SK-N-SH (cell line): Measurements from ENCODE around the gene FRMPD4. TPM values are rescaled to one million over a fixed set of nuclear protein-coding genes. Genes with fewer than 3 reads are reported as not detected.

ENCODE experiments used
- CTCF ChIA-PET: fragments of 300-600, 350-600 bp; formaldehyde crosslinking; extraction: SDS; loops from one replicate; lab custom pipeline; 2021; lab: Yijun Ruan, JAX
- POLR2A ChIA-PET: fragments of 350-600 bp; sonication (Branson Sonifier 250); formaldehyde crosslinking; extraction: SDS; loops from one replicate; lab custom pipeline; 2020; ENCODE audit warnings: antibody characterized with exemption, inconsistent platforms; lab: Yijun Ruan, JAX
- DNase-seq: peaks from one replicate; pipeline ENCODE4 v3.0.0; 2012
- H2AFZ ChIP-seq: fragments of 200-600 bp; sonication (generic); 2 replicates; pipeline ENCODE4 v1.8.1; 2016; ENCODE audit warnings: antibody characterized with exemption, mild to moderate bottlenecking, low read depth
- H3F3A ChIP-seq: fragments of 200-600 bp; sonication (generic); replicated peaks from 2 replicates; pipeline ENCODE3; 2016; ENCODE audit warnings: antibody characterized with exemption, mild to moderate bottlenecking; ENCODE audit not compliant: insufficient read depth
- H3K27ac ChIP-seq, 2 experiments: fragments of 200-500 bp in 1 of 2; fragments of 200-600 bp in 1 of 2; sonication (Bioruptor generic) in 1 of 2; sonication (generic), shearing (Covaris generic) in 1 of 2; 2 replicates each; pipeline versions ENCODE4 v1.5.1 to v1.6.1; 2014 to 2016; ENCODE audit warnings: low read depth in 2 of 2, inconsistent platforms in 1 of 2, low read length in 1 of 2, mild to moderate bottlenecking in 1 of 2, mixed read lengths in 1 of 2
- H3K27me3 ChIP-seq: fragments of 200-600 bp; sonication (generic), shearing (Covaris generic); 2 replicates; pipeline ENCODE4 v1.6.1; 2016; ENCODE audit warnings: mixed run types; ENCODE audit not compliant: insufficient read depth
- H3K36me3 ChIP-seq, 2 experiments: fragments of 200-500 bp in 1 of 2; fragments of 200-600 bp in 1 of 2; sonication (Bioruptor generic) in 1 of 2; sonication (generic) in 1 of 2; replicated peaks in 1 of 2; 2 replicates each; pipeline versions ENCODE3 to v1.5.1; 2014 to 2016; ENCODE audit warnings: low read length in 1 of 2, mild to moderate bottlenecking in 1 of 2; ENCODE audit not compliant: insufficient read depth in 2 of 2, control insufficient read depth in 1 of 2
- H3K4me1 ChIP-seq, 2 experiments: fragments of 200-500 bp in 1 of 2; fragments of 200-600 bp in 1 of 2; sonication (Bioruptor generic) in 1 of 2; sonication (generic), shearing (Covaris generic) in 1 of 2; 2 replicates each; pipeline versions ENCODE4 v1.5.1 to v1.6.1; 2014 to 2016; ENCODE audit warnings: low read depth in 1 of 2, low read length in 1 of 2, mixed run types in 1 of 2; ENCODE audit not compliant: insufficient read depth in 2 of 2, control insufficient read depth in 1 of 2
- H3K4me2 ChIP-seq: fragments of 200-600 bp; sonication (generic), shearing (Covaris generic); 2 replicates; pipeline ENCODE4 v1.6.1; 2017; ENCODE audit warnings: mixed run types
- H3K4me3 ChIP-seq, 2 experiments: fragments of 200-500 bp in 1 of 2; fragments of 200-600 bp in 1 of 2; sonication (Bioruptor generic) in 1 of 2; sonication (generic), shearing (Covaris generic) in 1 of 2; 2 replicates each; pipeline versions ENCODE4 v1.5.1 to v1.8.1; 2014 to 2016; ENCODE audit warnings: low read depth in 2 of 2, inconsistent platforms in 1 of 2, low read length in 1 of 2, mild to moderate bottlenecking in 1 of 2, mixed read lengths in 1 of 2, moderate library complexity in 1 of 2
- H3K79me2 ChIP-seq: fragments of 200-600 bp; sonication (generic); 2 replicates; pipeline ENCODE4 v1.8.1; 2017; ENCODE audit warnings: mild to moderate bottlenecking; ENCODE audit not compliant: insufficient read depth
- H3K9ac ChIP-seq: fragments of 200-600 bp; sonication (generic); 2 replicates; pipeline ENCODE4 v1.6.1; 2017; ENCODE audit warnings: mixed run types
- H3K9me2 ChIP-seq: fragments of 200-600 bp; sonication (generic); 2 replicates; pipeline ENCODE4 v1.6.1; 2017; ENCODE audit warnings: mixed run types
- H3K9me3 ChIP-seq: fragments of 200-600 bp; sonication (generic); 2 replicates; pipeline ENCODE4 v1.6.1; 2017; ENCODE audit warnings: mixed run types, mild to moderate bottlenecking, moderate library complexity
- H4K20me1 ChIP-seq: fragments of 200-600 bp; sonication (generic); 2 replicates; pipeline ENCODE4 v1.6.1; 2017; ENCODE audit warnings: mild to moderate bottlenecking, mixed run types; ENCODE audit not compliant: insufficient read depth
- ELF1 ChIP-seq: IDR thresholded peaks from 2 replicates; pipeline ENCODE4 v1.4.0; 2012
- EZH2phosphoT487 ChIP-seq: fragments of 200-600 bp; sonication (generic); IDR thresholded peaks from 2 replicates; pipeline ENCODE4 v1.6.1; 2017; ENCODE audit warnings: low read depth, mixed run types, mild to moderate bottlenecking, antibody characterized with exemption, moderate library complexity, borderline replicate concordance
- GABPA ChIP-seq: IDR thresholded peaks from 2 replicates; pipeline ENCODE4 v1.4.0; 2012; ENCODE audit warnings: low read depth, mild to moderate bottlenecking
- GATA2 ChIP-seq: sonication (generic); formaldehyde crosslinking; IDR thresholded peaks from 2 replicates; pipeline ENCODE4 v1.5.0; 2020; ENCODE audit warnings: mild to moderate bottlenecking, missing genetic modification reagents
- JUND ChIP-seq: IDR thresholded peaks from 2 replicates; pipeline ENCODE4 v1.4.0; 2012
- MXI1 ChIP-seq: IDR thresholded peaks from 2 replicates; pipeline ENCODE4 v1.6.1; 2012; ENCODE audit warnings: mild to moderate bottlenecking, low read depth, low read length, improper control_type of control experiment
- NFIC ChIP-seq: IDR thresholded peaks from 2 replicates; pipeline ENCODE4 v1.4.0; 2012; ENCODE audit warnings: borderline replicate concordance
- NRF1 ChIP-seq: IDR thresholded peaks from 2 replicates; pipeline ENCODE4 v1.6.1; 2012; ENCODE audit warnings: low read depth, mild to moderate bottlenecking, low read length
- POLR2AphosphoS5 ChIP-seq: IDR thresholded peaks from 2 replicates; pipeline ENCODE4 v1.6.1; 2012; ENCODE audit warnings: low read depth, low read length
- RCOR1 ChIP-seq: fragments of 150-350 bp; IDR thresholded peaks from 2 replicates; pipeline ENCODE4 v1.6.1; 2017; ENCODE audit warnings: antibody characterized with exemption, low read length
- RFX5 ChIP-seq: IDR thresholded peaks from 2 replicates; pipeline ENCODE4 v1.6.1; 2012; ENCODE audit warnings: mild to moderate bottlenecking, improper control_type of control experiment, low read length
- RXRA ChIP-seq: IDR thresholded peaks from 2 replicates; pipeline ENCODE4 v1.4.0; 2012; ENCODE audit warnings: low read depth, mild to moderate bottlenecking, borderline replicate concordance
- SMC3 ChIP-seq: IDR thresholded peaks from 2 replicates; pipeline ENCODE4 v1.6.1; 2012; ENCODE audit warnings: low read depth, low read length, improper control_type of control experiment
- TAF1 ChIP-seq: IDR thresholded peaks from 2 replicates; pipeline ENCODE4 v1.6.1; 2012; ENCODE audit warnings: low read depth, mild to moderate bottlenecking, low read length, moderate library complexity, borderline replicate concordance
- TEAD4 ChIP-seq: IDR thresholded peaks from 2 replicates; pipeline ENCODE4 v1.4.0; 2012; ENCODE audit warnings: mild to moderate bottlenecking, borderline replicate concordance; ENCODE audit not compliant: insufficient read depth
- YY1 ChIP-seq: IDR thresholded peaks from 2 replicates; pipeline ENCODE4 v1.4.0; 2012; ENCODE audit warnings: low read depth, mild to moderate bottlenecking
- polyA plus RNA-seq, 3 experiments: library from polyadenylated mRNA; depleted of rRNA; stranded (reverse); fragments of >200 nt; gene quantifications; 2 replicates each; pipeline ENCODE4 v1.2.3, GENCODE V29; 2012
- TF ChIP-seq, protein P1 (sequence below): IDR thresholded peaks from 2 replicates; pipeline ENCODE4 v1.4.0; 2012; ENCODE audit warnings: low read depth, borderline replicate concordance
- TF ChIP-seq, protein P2 (sequence below): IDR thresholded peaks from 2 replicates; pipeline ENCODE4 v1.6.1; 2012; ENCODE audit warnings: mild to moderate bottlenecking, low read depth, low read length, moderate library complexity
- TF ChIP-seq, protein P3 (sequence below): fragments of 150-350 bp; IDR thresholded peaks from 2 replicates; pipeline ENCODE4 v1.6.1; 2017; ENCODE audit warnings: antibody characterized with exemption, low read length, low read depth, borderline replicate concordance

The FRMPD4 gene
- polyA plus RNA-seq, 1 of the 3 experiments (the other 2 are of a cell fraction) = not detected

DNA sequence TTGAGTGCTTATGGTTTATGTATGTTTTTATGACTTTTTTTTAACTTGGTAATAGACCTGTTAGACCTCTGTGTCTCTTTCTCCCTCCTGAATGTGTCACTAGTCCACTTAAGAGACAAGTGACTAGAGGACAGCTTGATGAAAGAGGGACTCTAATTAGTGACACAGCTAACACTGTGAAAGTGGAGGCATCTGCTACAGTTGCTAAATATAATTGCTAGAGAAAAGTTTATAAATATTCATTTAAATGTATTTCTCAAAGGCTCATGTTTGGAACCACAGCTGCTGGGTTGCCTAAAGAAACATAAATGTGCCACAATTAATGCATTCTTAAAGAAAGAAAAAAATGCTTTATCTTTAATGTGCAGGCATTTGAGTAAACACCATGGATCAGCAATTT, 176.4 kb downstream of the FRMPD4 start:
- H3K27ac ChIP-seq = no peak overlapping the region
- H3K9me3 ChIP-seq = no peaks in the 10 kb centered on the region
- no peaks in the 10 kb centered on the region for H3K4me1 ChIP-seq
- CTCF ChIA-PET = no interaction called here
- TF ChIP-seq, protein P1, sequence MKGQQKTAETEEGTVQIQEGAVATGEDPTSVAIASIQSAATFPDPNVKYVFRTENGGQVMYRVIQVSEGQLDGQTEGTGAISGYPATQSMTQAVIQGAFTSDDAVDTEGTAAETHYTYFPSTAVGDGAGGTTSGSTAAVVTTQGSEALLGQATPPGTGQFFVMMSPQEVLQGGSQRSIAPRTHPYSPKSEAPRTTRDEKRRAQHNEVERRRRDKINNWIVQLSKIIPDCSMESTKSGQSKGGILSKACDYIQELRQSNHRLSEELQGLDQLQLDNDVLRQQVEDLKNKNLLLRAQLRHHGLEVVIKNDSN = no peak
- TF ChIP-seq MXI1 = no peak
- TF ChIP-seq RCOR1 = no peak
- TF ChIP-seq, protein P2, sequence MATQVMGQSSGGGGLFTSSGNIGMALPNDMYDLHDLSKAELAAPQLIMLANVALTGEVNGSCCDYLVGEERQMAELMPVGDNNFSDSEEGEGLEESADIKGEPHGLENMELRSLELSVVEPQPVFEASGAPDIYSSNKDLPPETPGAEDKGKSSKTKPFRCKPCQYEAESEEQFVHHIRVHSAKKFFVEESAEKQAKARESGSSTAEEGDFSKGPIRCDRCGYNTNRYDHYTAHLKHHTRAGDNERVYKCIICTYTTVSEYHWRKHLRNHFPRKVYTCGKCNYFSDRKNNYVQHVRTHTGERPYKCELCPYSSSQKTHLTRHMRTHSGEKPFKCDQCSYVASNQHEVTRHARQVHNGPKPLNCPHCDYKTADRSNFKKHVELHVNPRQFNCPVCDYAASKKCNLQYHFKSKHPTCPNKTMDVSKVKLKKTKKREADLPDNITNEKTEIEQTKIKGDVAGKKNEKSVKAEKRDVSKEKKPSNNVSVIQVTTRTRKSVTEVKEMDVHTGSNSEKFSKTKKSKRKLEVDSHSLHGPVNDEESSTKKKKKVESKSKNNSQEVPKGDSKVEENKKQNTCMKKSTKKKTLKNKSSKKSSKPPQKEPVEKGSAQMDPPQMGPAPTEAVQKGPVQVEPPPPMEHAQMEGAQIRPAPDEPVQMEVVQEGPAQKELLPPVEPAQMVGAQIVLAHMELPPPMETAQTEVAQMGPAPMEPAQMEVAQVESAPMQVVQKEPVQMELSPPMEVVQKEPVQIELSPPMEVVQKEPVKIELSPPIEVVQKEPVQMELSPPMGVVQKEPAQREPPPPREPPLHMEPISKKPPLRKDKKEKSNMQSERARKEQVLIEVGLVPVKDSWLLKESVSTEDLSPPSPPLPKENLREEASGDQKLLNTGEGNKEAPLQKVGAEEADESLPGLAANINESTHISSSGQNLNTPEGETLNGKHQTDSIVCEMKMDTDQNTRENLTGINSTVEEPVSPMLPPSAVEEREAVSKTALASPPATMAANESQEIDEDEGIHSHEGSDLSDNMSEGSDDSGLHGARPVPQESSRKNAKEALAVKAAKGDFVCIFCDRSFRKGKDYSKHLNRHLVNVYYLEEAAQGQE = no peak
- no peak for TF ChIP-seq GABPA
- no peak for TF ChIP-seq SMC3
- no peak for TF ChIP-seq NRF1
- TF ChIP-seq TEAD4 = no peak
- no peak for TF ChIP-seq YY1
- TF ChIP-seq, protein P3, sequence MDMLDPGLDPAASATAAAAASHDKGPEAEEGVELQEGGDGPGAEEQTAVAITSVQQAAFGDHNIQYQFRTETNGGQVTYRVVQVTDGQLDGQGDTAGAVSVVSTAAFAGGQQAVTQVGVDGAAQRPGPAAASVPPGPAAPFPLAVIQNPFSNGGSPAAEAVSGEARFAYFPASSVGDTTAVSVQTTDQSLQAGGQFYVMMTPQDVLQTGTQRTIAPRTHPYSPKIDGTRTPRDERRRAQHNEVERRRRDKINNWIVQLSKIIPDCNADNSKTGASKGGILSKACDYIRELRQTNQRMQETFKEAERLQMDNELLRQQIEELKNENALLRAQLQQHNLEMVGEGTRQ = no peak
- TF ChIP-seq RFX5 = no peak
- TF ChIP-seq GATA2 (CRISPR knock-in tag) = no peak
- no peak for TF ChIP-seq RXRA
- TF ChIP-seq EZH2phosphoT487 = no peak
- no peak for TF ChIP-seq JUND
- no peak for TF ChIP-seq NFIC
- no peak for TF ChIP-seq ELF1
- no peak for TF ChIP-seq POLR2AphosphoS5
- TF ChIP-seq TAF1 = no peak
- no peak overlapping the region for H3K4me2 ChIP-seq
- H3K27me3 ChIP-seq = peaks cover 9% of the 10 kb centered on the region; the same call in 1 of the 2 replicates
- H3K9ac ChIP-seq = no peak overlapping the region
- POLR2A ChIA-PET = no interaction called here
- no peaks in the 10 kb centered on the region for H3K79me2 ChIP-seq
- H3K9me2 ChIP-seq = no peaks in the 10 kb centered on the region
- no peaks in the 10 kb centered on the region for H3F3A ChIP-seq
- no peak overlapping the region for H2AFZ ChIP-seq
- H3K4me3 ChIP-seq = no peak overlapping the region
- no peaks in the 10 kb centered on the region for H4K20me1 ChIP-seq
- H3K36me3 ChIP-seq = no peaks in the 10 kb centered on the region
- no peak for DNase-seq
